ENCODE data around the gene ZDHHC22.

ZDHHC22 gene

DNA sequence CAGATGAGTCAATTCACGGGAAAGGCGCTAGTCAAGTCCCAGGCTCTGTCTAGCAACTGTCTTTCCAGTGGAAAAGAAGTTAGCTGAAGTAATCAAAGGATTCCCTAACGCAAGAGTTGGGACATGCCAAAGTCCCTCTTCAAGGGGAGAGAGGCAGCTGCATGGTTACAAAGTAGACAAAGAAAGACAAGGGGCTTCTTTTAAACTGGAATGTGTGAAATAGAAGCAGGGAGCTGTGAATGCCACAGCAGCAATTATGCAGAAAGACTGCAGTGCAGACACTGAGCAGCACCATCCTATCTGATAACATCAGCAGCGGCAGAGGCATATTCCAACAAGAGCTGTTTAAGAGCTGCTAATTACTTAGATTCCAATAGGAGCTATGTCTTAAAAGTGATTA lies 56.1 kb downstream of the ZDHHC22 start:
- no peak overlapping the region for H3K4me3 ChIP-seq (ENCODE audit: low read depth, low read length)

DNA sequence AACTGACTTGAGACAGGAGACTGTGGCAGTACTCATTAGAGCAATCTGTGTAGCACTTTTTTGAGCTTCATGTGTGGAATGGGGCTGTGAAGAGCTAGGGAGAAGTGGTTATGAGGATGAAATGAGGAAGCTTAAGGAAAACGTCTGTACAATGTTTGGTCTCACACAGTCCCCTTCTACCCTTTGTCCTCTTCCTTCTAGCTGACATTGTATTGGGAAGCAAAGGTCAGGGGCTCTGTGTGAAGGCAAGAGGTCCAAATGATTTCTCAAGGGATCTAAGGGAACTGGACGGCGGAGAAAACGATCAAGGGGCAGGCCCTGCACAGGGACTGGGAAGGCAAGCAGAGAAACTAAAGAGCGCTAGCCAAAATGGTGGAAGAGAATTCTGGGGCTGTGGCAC lies 56.6 kb downstream of the ZDHHC22 start:
- no peak overlapping the region for H3K4me3 ChIP-seq (ENCODE audit: low read depth, low read length)

- H3K4me3 ChIP-seq (ENCODE audit: low read depth, low read length), result no peak overlapping the region
These were observed 58.5 kb downstream of the ZDHHC22 start for GRCh38 chr14:77083082-77083481.

DNA sequence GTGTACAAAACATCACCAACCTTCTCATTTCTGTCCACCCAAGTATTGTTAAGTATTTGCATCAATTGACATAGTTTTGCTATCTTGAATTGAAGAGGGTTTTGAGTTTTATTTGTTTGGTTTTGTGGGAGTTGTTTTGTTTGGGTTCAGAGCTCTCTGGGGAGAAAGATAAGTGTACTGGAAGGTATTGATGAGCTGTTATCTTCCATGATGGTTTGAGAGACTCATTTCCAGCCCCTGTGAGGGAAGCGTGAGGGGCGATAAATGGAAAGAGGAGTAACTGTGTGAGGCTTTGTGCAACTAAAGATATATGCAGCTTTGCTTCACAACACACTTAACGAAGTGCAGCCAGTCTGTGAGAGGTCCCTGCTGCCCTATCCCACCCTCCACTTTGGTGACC lies 59.2 kb downstream of the ZDHHC22 start:
- no peak overlapping the region for H3K4me3 ChIP-seq (ENCODE audit: low read depth, low read length)
